ENCODE results near the gene CHCHD2. TPM values are rescaled to one million over a fixed set of nuclear protein-coding genes. Genes with fewer than 3 reads are reported as not detected.

CHCHD2 gene
- total RNA-seq, 4 donors from 2014 or later, result 99.9 to 395 (median 254) TPM

DNA sequence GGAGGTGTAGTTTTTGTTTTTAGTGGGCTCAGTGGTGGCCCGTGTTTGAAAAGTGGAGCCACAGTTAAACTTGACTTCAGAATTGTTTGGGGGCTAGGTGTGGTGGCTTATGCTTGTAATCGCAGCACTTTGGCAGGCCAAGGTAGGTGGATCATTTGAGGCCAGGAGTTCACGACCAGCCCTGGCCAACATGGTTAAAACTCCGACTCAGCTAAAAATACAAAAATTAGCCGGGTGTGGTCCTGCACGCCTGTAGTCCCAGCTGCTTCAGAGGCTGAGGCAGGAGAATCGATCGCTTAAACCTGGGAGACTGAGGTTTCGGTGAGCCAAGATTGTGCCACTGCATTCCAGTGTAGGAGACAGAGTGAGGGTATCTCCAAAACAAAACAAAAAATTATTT is 52.9 kb downstream of the CHCHD2 start:
- H3K27me3 ChIP-seq, result no peaks in the 10 kb centered on the region
- H3K9me3 ChIP-seq, result no peaks in the 10 kb centered on the region
- intact Hi-C loops (cut with DNase I; ENCODE audit: low total_unique reads), result no loop called here
- WGBS, 2 donors (ENCODE audit: low coverage in 1 of 2), result 72 to 77% methylated on average over 5 to 9 of the region's 9 CpGs
- H3K36me3 ChIP-seq, result peaks cover 0 to 39% (median 16%) of the 10 kb centered on the region in 4 donors
- H3K27ac ChIP-seq, result peak overlapping the region in 1 of 4 donors; percentile 89
- TF ChIP-seq EP300 (IDR thresholded peaks at IDR 0.05; ENCODE audit: low read depth), result no peak
- TF ChIP-seq, protein P1, sequence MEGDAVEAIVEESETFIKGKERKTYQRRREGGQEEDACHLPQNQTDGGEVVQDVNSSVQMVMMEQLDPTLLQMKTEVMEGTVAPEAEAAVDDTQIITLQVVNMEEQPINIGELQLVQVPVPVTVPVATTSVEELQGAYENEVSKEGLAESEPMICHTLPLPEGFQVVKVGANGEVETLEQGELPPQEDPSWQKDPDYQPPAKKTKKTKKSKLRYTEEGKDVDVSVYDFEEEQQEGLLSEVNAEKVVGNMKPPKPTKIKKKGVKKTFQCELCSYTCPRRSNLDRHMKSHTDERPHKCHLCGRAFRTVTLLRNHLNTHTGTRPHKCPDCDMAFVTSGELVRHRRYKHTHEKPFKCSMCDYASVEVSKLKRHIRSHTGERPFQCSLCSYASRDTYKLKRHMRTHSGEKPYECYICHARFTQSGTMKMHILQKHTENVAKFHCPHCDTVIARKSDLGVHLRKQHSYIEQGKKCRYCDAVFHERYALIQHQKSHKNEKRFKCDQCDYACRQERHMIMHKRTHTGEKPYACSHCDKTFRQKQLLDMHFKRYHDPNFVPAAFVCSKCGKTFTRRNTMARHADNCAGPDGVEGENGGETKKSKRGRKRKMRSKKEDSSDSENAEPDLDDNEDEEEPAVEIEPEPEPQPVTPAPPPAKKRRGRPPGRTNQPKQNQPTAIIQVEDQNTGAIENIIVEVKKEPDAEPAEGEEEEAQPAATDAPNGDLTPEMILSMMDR (IDR thresholded peaks at IDR 0.05), result no peak
- no peak for TF ChIP-seq POLR2A (IDR thresholded peaks at IDR 0.05)
- TF ChIP-seq POLR2AphosphoS5 (IDR thresholded peaks at IDR 0.05), result no peak
- H3K4me1 ChIP-seq, result peaks cover 11 to 43% (median 23%) of the 10 kb centered on the region in 4 donors
- no peak for DNase-seq
- in situ Hi-C loops (cut with MboI; ENCODE audit: low pct_ligation_motif_present in 1 of 4, low pct_unique_long_range_greater_than_20kb in 1 of 4, low sequenced_read_pairs in 3 of 4), result no loop called here
- H3K4me3 ChIP-seq, result no peak overlapping the region

Small RNA genes lying within 50 kb of the gene (small RNA-seq; reads per million reads assigned to genes)
- gene SNORA15 (0 reads per million in 4 donors), gene SNORA22B (0 reads per million in 4 donors)

Other genes starting within 250 kb of the CHCHD2 start
- gene SEPTIN14, start 243.7 kb downstream of the CHCHD2 start, total RNA-seq, result not detected
- 10 to 100 TPM in 1 of 4 donors, 1 to 10 TPM in 2, under 1 TPM in 1; 0.75 to 24.9 (median 4.6) TPM for gene ZNF713, start 219.0 kb downstream of the CHCHD2 start, total RNA-seq
- 10 to 100 TPM in 1 of 4 donors, 1 to 10 TPM in 3; 1.1 to 11.5 (median 4.5) TPM for gene MRPS17, start 154.6 kb downstream of the CHCHD2 start, total RNA-seq
- gene NIPSNAP2, start 141.9 kb downstream of the CHCHD2 start, total RNA-seq, result 100 to 1,000 TPM in 1 of 4 donors, 10 to 100 TPM in 3; 56.9 to 107 (median 84.1) TPM
- gene PSPH, start 55.0 kb downstream of the CHCHD2 start, total RNA-seq, result 10 to 100 TPM in 2 of 4 donors, 1 to 10 TPM in 2; 8.9 to 15.1 (median 10.0) TPM
- 10 to 100 TPM; 47.9 to 92.9 (median 70.9) TPM for gene CCT6A, start 54.7 kb downstream of the CHCHD2 start, total RNA-seq
- 100 to 1,000 TPM in 3 of 4 donors, 10 to 100 TPM in 1; 93.4 to 481 (median 127) TPM for gene SUMF2, start 42.2 kb downstream of the CHCHD2 start, total RNA-seq
- gene PHKG1, start 13.5 kb downstream of the CHCHD2 start, total RNA-seq, result 1 to 10 TPM in 3 of 4 donors, not detected in 1; 1.2 to 9.7 (median 1.6) TPM
- 1 to 10 TPM in 2 of 4 donors, not detected in 2; 2.0 to 2.4 TPM for gene NUPR2, start 9.9 kb upstream of the CHCHD2 start, total RNA-seq

Measured in transverse colon (tissue), 4 donors.